Activated naive CD8-positive, alpha-beta T cell treated with anti-CD3 and anti-CD28 coated beads, Interleukin-2, amount 50 U/mL, for 16 hours (primary cell): ENCODE data around the gene SLC19A1.

Experiments used
- DNase-seq: peaks from one replicate; pipeline ENCODE4 v3.0.0-alpha.2; 2020; ENCODE audit warnings: low read depth, low spot score

The SLC19A1 gene

DNA sequence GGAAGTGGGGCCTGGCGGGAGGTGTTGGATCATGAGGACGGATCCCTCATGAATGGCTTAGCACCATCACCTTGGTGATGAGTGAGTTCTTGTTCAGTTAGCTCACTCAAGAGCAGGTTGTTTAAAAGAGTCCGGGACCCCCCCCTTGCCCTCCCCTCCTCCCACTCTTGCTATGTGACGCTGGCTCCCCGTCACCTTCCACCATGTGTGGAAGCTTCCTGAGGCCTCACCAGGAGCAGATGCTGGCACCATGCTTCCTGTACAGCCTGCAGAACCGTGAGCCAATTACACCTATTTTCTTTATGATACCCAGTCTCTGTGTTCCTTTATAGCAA, 3.0 kb upstream of the SLC19A1 start:
- no peak for DNase-seq

DNA sequence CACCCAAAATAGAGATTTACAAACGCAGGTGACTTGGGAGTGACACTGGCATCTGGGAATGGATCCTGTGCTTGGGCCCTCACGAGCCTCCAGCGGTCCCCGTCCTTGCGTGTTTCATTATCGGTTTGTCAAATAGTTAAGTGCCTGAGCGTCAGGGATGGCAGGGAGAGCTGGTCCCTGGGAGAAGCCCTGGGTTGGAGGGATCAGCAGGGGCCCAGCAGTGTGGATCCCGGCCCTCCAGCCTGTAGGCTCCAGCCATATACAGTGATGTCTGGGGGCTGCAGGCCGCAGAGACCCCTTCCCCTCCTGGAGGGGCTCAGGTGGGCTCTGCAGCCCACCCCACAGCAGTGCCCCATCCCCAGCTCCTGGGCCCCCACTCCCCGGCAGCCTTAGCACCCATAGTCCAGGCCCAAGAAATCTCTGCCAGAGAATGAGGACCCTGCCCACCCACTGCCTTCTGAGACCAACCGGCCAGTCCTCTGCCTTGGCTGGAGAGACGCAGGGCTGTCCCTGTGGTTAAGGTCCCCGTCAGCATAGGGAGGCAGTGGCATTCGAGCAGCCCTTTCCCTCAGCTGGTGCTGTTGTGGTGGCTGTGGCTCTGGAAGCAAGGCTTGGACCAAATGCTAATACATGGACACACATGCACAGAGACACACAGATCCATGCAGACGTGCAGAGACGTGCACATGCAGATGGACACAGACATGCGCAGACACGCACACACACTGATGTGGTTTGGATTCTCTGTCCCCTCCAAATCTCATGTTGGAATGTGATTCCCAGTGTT, 2.4 kb upstream of the SLC19A1 start:
- DNase-seq: no peak

DNA sequence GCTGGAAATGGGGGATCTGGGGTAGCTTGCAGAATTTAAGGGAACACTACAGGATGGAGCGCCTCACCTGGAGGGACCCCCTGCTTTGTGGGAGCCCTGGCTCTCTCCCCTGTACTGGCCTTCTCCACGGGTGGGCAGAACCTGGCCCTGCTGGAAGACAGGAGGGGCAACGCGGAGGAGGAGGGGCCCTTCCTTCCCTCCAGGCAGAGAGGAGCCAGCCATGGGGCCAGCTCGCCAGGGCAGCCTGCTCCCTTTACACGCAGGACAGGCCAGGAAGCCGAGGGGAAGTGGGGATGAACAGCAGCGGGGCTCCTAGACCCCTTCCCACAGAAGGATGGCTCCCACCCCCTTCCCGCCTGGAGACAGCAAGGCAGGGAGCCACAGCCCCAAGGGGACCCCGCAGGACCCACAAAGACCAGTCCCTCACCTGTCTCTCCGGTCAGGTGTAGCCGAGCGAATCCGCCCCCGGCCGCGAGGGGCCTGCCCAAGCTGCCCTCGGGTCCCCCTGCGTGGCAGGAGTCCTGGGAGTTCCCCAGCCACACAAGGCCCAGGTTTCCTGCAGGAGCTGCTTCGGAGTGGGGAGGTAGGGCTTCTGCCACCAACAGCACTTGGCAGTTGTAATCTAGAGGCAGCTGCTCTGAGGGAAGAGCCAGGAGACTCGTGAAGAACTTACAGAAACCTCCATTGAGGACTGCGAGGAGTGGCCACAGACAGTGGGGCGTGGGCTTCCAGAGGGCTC, 1.6 kb upstream of the SLC19A1 start:
- no peak for DNase-seq

DNA sequence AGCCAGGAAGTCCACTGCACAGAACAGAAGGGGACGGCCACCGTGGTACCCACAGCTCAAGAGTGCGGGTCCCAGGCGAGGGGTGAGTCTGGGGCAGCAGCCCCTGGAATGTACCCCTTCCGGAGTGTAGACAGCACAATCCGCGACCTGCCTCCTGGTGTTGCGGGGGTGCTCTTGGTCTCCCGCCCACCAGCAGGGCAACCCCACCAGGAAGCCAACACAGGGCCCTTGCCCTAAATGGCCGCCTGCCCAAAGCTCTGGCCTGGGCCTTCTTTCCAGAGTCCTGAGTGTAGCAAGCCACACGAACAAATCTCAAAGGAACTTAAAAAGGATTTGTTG, 1.1 kb upstream of the SLC19A1 start:
- no peak for DNase-seq

DNA sequence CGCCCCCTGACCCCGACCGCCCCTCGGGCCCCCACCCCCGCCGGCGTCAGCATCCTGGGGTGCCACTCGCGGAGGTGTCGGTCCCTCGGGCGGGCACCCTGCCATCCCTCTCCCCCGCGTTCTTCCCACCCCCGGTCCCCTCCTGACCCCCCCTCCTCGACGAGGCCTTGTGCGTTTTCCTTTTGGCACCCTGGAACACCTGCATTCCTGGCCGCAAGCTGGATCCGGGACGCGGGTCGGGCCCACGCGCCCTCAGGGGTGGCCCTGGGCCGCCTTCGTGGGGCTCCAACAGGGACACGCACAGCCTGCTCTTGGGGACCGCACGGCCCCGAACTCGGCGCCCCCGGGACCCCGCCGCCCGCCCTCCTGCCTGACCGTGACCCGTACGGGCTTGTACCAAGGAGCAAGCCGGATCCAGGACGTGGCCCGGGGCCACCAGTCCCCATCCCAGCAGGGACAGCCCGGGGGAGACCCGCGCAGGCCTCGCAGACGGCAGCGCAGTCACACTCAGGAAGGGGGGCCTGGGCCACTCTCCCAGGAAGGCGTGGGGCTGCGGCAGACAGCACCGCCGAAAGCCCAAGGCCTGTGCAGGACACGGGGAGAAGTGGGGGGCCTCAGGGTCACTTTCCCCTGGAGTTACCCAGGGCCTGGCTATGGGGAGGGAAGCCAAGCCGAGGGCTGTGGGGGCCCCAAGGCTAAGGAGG, 579 bp upstream of the SLC19A1 start:
- no peak for DNase-seq

DNA sequence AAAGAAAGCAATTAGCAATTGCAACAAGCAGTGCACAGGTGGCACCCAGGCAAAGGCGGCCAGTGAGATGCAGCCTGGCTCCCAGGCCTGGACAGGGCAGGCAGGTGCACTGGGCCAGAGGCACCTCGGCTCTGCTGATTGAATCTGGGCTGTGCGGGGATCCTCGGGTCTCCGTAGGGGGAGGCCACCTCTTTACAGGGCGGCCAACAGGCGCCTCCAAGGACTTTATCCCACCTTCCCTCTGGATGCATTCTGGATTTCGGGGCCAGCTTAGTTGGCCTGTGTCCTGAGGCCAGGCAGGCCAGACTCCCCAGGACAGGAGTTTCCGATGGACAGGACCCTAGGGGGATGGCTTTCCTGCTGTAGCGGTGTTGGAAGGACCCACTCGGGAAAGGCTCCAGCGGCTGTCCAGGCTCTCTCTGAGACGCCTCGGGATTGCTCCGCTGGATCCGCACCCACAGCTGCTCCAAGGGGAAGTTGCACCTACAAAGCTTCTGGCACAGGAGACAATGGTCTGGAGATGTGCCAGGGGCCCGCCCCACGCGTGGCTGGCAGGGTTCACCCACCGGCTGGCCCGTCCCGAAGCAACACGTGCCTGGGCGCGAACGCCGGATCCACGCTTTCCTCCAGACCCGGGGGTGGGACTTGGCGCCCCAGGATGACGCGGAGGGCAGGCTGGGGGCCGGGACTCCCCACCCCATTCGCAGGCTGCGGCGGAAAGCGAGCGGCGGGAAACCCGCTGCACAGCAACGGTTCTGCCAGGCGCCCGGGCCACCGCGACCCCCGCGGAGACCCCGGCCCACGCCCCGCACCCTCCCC, 810 bp downstream of the SLC19A1 start:
- DNase-seq: peak; percentile 71

DNA sequence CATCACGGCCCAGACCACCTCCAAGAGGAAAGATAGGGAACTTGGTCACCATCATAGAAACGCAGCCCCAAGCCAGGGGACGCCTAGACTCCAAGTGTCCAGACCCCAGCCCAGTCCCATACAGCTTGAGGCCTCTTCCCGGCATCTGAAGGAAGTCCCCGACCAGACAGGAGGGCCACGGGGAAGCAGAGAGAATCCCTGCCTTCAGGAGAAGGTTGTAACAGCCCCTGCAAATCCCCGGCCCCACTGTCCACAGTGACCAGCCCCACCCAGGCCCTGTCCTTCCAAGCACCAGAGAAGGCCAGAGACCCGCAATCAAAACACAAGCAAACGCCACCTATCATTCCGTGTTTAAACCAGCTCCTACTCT, 1.7 kb downstream of the SLC19A1 start:
- DNase-seq: no peak

DNA sequence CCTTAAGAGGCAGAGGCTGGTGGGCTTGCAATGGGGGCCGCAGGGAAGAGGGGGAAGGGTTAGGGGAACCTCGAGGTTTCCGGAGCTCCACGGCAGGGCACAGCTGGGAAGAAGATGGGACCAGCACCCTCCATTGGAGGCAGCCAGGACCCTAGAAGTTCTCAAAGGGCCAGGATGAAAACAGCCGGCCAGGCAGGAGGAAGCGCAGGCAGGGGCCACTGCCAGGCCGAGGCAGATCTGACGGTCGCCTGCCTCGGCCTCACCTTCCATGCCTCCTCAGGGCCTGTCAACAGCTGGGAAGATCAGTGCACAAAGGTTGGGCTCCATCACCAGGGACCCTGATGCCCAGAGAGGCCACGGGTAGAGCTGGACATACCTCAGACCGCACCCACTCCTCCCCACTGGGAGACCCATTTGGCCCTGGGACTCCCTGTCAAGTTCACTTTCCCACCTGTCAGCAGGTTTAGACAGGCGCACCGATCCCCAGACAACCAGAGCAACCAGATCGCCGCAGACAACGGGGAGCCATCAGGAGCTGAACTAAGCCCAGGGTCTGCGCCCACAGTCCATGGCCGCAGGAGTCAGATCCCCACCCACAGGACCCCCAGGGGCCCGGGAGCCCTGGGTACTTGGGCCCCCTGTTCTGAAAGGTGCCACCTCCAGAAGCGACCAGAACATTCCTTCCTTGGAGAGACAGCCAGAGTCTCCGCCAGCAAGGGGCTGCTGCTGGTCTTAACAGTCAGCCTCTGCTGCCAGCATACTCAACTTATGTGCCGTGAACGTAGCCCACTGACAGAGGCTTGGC, 2.2 kb downstream of the SLC19A1 start:
- DNase-seq: no peak

DNA sequence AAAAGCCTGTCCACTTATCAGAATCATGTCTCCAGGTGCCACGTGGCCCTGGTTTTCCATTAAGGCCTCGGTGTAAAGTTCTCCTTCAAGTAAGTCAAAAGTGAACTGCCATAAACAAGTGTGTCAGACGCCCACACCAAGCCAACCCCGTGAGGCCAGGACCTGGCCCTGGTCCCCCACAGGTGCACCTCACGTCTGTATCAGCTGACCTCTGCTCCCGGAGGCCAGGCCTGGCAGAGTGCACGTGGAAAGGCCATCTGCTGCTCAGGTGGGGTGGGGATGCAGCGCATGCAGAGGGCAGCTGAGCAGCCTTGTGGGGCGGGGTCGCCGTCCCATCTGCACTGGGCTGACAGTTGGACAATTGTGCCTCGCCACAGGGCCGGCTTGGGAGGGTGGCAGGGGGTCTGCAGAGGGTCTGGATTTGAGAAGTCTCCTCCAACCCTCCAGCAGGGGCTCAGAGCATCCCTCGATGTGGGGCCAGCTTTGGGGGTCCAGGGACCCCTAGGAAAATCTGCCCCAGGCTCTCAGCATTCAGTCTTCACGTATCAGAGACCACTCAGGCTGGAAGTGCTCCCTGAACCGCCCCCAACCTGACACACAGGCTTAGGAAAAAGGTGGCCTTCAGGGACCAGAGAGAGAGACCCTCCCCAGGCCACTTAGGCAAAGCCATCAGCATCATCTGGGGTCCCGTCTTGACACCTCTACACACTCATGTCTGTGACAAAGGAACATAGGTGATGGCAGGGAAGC, 3.0 kb downstream of the SLC19A1 start:
- DNase-seq: no peak

DNA sequence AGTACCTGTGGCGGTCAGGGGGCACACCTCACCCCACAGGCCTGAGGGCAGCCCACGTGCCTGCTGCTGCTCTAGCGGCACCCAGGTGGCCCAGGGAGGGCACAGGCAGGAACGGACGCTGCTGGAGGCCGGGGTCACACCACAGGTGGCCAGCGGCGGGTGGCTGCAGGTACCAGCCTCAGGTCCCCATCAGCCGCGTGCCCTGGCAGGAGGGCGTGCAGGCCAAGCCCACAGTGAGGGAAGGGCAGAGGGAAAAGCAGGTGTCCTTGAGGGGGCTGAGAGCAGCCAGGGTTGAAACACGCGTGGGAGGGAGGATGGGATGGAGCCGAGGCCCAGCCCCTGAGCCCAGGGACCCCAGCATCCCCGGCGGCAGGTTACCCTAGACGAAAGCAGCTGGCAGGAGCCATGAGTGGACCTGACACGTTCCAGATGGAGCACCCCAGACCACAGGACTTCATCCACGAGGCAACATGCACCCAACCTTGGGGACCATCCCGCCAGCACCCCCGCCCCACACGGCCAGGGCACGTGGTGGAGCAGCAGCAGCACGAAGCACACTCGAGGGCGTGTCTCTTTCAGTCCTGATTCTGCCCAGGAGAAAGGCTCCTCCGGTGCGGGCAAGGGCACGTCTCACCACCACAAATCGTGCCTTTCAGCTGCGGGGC, 3.7 kb downstream of the SLC19A1 start:
- no peak for DNase-seq

DNA sequence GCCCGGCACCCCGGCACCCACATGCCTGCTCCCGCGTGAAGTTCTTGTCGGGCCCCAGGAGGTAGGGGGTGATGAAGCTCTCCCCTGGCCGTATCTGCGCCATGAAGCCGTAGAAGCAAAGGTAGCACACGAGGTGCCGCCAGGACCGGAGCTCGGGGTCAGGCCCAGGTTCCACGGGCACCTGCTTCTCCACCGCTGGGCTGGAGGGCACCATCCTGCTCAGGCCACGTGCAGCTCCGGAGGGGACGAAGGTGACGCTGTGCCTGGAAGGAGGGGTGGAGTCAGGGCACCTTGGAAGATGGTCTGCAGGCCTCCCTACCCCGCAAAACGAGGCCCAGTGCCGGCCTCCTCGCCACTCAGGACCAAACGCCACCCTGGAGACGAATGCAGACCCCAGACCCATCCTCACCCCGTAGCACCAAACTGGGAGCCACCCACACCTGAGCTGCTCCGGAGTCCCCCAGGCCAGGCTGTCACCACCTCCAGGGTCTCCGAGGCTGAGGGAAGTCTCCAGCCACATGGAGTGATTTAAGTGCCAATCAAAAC, 4.4 kb downstream of the SLC19A1 start:
- no peak for DNase-seq

DNA sequence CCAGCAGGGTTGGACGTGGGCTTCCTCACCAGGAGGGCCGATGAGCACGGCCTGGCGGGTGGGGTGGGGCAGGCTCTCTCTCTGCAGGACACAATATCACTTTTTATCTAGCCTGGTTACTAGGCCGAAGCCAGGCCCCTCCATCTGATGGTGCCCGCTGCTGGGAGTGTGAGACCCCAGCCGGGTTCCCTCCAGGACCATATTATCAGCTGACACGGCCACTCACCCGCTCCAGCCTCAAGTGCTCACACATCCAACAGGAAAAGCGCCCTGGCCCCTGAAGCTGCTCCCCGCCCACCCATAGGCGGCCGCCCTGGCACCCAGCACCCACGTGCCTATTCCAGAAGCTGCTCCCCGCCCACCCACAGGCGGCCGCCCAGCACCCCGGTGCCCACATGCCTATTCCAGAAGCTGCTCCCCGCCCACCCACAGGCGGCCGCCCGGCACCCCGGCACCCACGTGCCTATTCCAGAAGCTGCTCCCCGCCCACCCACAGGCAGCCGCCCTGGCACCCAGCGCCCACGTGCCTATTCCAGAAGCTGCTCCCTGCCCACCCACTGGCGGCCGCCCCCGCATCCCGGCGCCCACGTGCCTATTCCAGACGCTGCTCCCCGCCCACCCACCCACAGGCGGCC, 5.0 kb downstream of the SLC19A1 start:
- DNase-seq: no peak

DNA sequence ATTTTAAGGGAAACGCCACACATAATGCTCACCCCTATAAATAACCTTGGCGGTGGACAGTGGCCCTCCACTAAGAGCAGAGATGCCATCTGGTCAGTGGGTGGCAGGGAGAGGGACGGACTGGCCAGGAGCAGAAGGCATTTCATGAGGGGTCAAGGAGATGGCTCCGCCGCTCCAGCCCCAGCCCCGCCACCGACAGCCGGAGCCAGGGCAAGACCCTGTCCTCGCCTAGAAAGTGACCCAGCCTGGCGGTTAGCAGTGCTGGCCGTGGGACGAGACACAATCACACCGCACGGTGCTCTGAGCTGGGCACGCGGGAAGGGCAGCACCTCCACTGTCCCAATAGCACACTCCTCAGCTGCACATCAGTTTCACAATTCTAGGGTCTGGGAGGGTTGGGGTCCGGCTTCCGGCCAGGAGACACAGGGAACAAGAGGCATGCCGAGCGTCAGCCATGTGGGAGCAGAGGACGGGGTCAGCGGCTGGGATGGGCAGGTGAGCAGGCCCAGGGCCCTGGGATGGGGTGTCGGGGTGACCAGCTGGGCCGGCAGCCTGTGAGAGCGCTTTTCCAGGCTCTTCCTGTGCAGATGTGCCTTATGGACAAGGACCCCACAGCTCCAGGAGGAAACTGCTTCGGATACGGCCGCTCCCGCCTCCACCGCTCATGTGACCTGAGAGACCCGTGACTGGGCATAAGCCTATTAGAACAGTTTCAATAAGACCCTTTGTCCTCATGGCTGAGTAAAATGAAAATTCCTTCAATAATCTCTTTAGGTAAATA, 5.7 kb downstream of the SLC19A1 start:
- DNase-seq: no peak

DNA sequence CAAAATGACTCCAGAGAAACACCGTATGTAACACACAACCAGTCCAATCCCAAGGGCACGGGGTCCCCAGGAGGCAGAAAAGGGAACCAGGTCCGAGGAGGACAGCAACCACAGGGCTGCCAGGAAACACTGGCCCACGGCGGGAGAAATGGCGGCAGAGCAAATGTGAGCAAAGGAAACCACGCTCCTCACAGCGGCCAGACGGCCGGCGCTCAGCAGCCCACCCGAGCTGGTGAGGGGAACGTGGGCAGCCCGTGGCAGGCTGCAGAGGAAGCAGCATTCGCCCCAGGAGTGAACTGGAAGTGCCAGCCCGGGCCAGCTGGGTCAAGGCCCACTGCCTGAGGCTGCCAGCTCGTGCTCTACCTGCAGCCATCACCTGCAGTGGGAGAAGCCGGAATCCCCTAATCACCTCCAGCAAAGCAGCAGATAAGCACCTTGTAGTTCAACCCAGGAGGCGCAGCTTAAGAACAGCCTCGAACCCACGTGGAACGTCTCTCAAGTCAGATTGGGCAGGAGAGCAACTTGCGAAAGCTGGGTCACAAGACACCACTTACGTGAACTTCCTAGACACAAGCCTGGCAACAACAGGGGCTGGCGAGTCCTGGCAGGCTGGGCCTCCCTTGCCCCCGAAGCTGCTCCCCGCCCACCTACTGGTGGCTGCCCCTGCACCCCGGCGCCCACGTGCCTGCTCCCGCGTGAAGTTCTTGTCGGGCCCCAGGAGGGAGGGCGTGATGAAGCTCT, 6.7 kb downstream of the SLC19A1 start:
- no peak for DNase-seq

DNA sequence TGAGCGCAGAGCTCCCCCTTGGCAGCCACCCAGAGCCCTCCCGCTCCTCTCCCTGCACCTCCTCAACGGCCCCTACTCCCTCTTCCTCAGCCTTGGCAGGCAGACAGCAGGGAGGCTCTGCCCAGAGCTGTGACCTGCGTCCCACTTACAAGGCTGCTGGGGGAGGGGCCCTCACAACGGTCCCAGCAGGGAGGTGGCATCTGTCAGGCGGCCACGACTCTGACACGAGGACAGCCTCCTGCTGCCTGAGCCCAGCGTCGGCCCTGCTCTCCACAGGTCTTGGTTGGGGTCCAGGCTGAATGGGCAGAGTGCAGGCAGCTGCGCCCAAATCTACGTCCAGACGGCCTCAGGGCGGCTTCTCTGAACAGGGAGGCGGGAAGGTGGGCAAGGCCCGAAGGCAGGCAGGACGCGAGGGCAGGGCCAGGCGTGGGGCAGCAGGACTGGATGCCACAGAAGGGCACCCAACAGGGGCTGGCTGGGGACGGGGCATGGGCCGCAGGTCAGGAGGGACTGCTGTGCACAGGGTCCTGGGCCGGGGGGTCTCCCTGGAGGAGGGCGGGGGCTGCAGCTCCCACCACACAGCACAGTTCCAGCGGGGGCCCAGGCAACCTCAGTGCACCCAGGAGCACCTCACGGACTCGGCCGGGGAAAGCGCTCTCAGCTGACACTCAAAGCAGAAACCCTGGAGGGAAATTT, 7.5 kb downstream of the SLC19A1 start:
- no peak for DNase-seq

DNA sequence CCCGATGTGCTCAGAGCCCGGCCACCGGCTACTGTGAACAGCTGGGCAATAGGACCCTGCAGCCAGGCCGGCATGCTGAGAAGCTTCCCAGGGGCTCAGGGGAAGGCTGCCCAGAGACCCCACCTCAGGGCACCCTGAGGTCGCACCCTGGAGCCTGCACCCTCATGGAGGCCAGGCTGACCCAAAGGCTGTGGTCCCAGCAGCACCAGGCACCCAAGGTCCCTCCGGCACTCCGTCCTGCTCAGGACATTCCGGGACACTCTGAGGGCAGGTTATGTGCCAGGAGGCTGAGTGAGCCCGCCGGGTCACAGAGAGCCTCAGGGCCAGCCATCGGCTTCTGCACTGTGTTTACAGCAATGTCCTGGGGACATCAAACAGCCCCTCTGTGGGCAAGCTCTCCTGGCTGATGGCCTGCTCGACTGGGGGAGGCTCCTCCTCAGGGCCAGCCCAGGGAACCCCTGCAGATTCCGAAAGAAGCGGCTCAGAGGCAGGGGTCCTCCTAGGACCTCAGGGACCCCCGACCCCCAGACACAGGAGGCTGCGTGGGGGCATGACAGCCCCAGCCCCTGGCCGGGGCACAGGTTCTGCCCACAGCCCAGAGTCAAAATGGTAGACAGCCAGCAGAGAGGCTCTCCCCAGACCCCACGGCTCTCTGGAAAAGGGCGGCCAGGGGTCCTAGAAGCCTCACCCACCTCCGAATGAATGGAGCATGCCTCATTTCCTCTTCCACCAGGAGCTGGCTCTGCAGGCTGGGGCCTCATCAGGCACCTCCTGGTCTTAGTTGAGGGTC, 8.2 kb downstream of the SLC19A1 start:
- no peak for DNase-seq
